ENCODE data around the gene CCDC85A. TPM values are rescaled to one million over a fixed set of nuclear protein-coding genes. Genes with fewer than 3 reads are reported as not detected.

The CCDC85A gene
- total RNA-seq, 1 donor from 2014 or later: 1.7 TPM

DNA sequence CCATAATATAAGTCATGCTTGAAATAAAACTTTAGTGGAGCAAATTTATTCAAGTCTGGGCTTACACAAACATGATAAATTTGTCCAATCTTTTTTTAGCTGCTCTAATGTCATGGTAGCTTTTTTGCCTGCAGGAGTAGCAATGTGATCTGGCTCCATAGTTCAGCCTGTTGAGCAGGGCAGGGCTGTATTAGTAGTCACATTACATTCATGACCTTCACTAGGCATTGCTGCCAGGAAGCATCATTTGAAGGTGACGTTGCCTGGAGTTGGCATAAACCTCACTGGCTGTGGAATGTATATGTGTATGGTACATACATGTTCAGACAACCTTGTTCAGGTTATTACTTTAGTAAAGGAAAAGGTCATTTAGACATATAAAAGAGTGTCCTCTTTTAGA, 76.6 kb downstream of the CCDC85A start:
- Mint-ChIP-seq H3K9me3 (ENCODE audit: unreplicated experiment) (no peaks in the 10 kb centered on the region), H3K27ac (ENCODE audit: unreplicated experiment) (no peak overlapping the region), H3K4me1 (ENCODE audit: unreplicated experiment) (peaks cover 8% of the 10 kb centered on the region), H3K4me3 (ENCODE audit: unreplicated experiment) (no peak overlapping the region), H3K36me3 (ENCODE audit: unreplicated experiment) (no peaks in the 10 kb centered on the region), H3K27me3 (ENCODE audit: unreplicated experiment) (no peaks in the 10 kb centered on the region)
- DNase-seq (ENCODE audit: extremely low spot score, unreplicated experiment): no peak
- TF ChIP-seq, protein P1, sequence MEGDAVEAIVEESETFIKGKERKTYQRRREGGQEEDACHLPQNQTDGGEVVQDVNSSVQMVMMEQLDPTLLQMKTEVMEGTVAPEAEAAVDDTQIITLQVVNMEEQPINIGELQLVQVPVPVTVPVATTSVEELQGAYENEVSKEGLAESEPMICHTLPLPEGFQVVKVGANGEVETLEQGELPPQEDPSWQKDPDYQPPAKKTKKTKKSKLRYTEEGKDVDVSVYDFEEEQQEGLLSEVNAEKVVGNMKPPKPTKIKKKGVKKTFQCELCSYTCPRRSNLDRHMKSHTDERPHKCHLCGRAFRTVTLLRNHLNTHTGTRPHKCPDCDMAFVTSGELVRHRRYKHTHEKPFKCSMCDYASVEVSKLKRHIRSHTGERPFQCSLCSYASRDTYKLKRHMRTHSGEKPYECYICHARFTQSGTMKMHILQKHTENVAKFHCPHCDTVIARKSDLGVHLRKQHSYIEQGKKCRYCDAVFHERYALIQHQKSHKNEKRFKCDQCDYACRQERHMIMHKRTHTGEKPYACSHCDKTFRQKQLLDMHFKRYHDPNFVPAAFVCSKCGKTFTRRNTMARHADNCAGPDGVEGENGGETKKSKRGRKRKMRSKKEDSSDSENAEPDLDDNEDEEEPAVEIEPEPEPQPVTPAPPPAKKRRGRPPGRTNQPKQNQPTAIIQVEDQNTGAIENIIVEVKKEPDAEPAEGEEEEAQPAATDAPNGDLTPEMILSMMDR (IDR thresholded peaks at IDR 0.05): no peak

DNA sequence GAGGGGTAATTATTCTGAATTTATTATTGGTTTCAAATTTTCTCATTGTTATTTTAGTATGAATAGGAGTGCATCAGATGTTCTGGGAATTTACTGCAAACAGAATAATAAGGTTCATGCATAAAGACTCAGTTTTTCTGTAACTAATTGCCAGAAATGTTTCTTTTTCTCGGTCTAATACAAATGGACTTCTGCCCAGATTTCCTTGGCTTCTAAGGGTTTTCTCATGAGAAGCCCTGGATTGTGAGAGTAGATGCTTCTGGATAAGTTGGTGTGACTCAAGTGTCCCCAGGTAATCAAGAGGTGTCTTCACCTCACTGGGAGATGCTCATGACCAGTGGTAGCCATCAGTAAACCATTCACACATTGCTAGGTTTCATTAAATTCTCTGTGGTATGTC, 78.5 kb downstream of the CCDC85A start:
- H3K4me3 Mint-ChIP-seq (ENCODE audit: unreplicated experiment): no peak overlapping the region
- no peak overlapping the region for H3K27ac Mint-ChIP-seq (ENCODE audit: unreplicated experiment)
- H3K36me3 Mint-ChIP-seq (ENCODE audit: unreplicated experiment): no peaks in the 10 kb centered on the region
- DNase-seq (ENCODE audit: extremely low spot score, unreplicated experiment): no peak
- H3K9me3 Mint-ChIP-seq (ENCODE audit: unreplicated experiment): no peaks in the 10 kb centered on the region
- H3K4me1 Mint-ChIP-seq (ENCODE audit: unreplicated experiment): peaks cover 10% of the 10 kb centered on the region
- no peaks in the 10 kb centered on the region for H3K27me3 Mint-ChIP-seq (ENCODE audit: unreplicated experiment)
- TF ChIP-seq, protein P1 (IDR thresholded peaks at IDR 0.05): no peak

DNA sequence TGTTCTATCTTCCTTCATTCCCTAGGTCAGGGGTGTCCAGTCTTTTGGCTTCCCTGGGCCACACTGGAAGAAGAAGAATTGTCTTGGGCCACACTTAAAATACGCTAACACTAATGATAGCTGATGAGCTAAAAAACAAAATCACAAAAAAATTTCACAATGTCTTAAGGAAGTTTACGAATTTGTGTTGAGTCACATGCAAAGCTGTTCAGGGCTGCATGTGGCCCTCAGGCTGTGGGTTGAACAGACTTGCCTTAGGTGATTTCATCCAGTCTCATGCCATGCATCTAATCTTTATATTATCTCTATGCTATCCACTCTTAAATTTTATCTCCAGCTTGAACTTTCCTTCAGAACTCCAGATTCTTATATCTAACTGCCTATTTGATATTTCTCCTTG, 80.1 kb downstream of the CCDC85A start:
- TF ChIP-seq, protein P1 (IDR thresholded peaks at IDR 0.05): no peak
- no peaks in the 10 kb centered on the region for H3K27me3 Mint-ChIP-seq (ENCODE audit: unreplicated experiment)
- H3K4me3 Mint-ChIP-seq (ENCODE audit: unreplicated experiment): no peak overlapping the region
- no peaks in the 10 kb centered on the region for H3K9me3 Mint-ChIP-seq (ENCODE audit: unreplicated experiment)
- DNase-seq (ENCODE audit: extremely low spot score, unreplicated experiment): no peak
- no peak overlapping the region for H3K27ac Mint-ChIP-seq (ENCODE audit: unreplicated experiment)
- peaks cover 10% of the 10 kb centered on the region for H3K4me1 Mint-ChIP-seq (ENCODE audit: unreplicated experiment)
- H3K36me3 Mint-ChIP-seq (ENCODE audit: unreplicated experiment): no peaks in the 10 kb centered on the region

DNA sequence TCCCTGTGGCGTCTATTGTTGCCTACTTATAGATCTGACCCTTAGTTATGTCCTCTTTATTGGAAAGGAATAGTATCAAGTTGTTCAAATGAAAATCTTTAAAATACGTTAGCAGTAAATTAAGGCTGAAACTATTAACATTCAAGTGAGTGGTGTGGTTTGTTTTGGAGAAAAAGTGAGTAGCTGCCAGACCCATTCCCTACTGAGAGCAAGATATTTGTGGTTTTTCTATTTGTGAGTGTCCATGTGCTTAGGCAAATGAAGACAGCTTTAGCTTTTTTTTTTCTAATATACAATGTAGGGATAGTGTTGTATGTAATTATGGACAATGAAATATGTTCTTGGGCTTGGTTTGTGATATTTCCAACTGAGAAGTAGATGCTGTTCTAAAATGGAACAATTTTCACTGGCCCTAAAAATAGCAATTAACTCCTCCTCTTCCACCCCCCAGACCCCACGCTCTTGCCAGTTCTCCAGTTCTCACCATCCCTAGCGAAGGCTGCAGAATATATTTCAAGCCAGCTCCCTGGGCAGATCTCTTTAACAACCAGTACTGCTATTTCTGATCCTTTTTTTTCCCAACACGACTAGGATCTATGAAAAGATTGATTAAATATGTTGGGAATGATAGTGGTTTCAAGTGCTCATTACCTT, 83.1 kb downstream of the CCDC85A start:
- no peak overlapping the region for H3K4me3 Mint-ChIP-seq (ENCODE audit: unreplicated experiment)
- no peak for DNase-seq (ENCODE audit: extremely low spot score, unreplicated experiment)
- H3K27ac Mint-ChIP-seq (ENCODE audit: unreplicated experiment): no peak overlapping the region
- H3K27me3 Mint-ChIP-seq (ENCODE audit: unreplicated experiment): no peaks in the 10 kb centered on the region
- TF ChIP-seq, protein P1 (IDR thresholded peaks at IDR 0.05): no peak
- no peaks in the 10 kb centered on the region for H3K9me3 Mint-ChIP-seq (ENCODE audit: unreplicated experiment)
- no peaks in the 10 kb centered on the region for H3K36me3 Mint-ChIP-seq (ENCODE audit: unreplicated experiment)
- peaks cover 2% of the 10 kb centered on the region for H3K4me1 Mint-ChIP-seq (ENCODE audit: unreplicated experiment)

DNA sequence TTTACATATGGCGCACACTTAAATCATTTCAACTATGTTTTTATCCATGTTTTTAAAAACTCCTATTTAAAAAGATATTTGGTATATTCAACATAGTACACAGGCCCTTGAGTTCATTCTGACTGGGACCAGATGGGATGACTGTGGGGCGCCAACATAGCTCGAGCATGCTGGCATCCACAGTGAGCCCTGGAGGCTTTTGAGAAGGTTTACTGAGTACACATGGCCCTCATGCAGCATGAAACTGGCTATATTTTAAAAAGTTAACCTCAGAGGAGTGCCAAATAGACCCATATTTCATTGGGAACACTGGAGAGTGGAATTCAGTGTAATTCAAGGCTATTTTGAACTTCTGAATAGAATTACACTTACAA, 83.6 kb downstream of the CCDC85A start:
- H3K36me3 Mint-ChIP-seq (ENCODE audit: unreplicated experiment): no peaks in the 10 kb centered on the region
- H3K27ac Mint-ChIP-seq (ENCODE audit: unreplicated experiment): no peak overlapping the region
- TF ChIP-seq, protein P1 (IDR thresholded peaks at IDR 0.05): no peak
- no peaks in the 10 kb centered on the region for H3K9me3 Mint-ChIP-seq (ENCODE audit: unreplicated experiment)
- H3K27me3 Mint-ChIP-seq (ENCODE audit: unreplicated experiment): no peaks in the 10 kb centered on the region
- no peak for DNase-seq (ENCODE audit: extremely low spot score, unreplicated experiment)
- H3K4me3 Mint-ChIP-seq (ENCODE audit: unreplicated experiment): no peak overlapping the region
- H3K4me1 Mint-ChIP-seq (ENCODE audit: unreplicated experiment): peaks cover 2% of the 10 kb centered on the region

Data from osteocyte (in vitro differentiated cells).